ENCODE results near the gene CSAD.

- TF ChIP-seq CTCF (conservative IDR thresholded peaks at IDR 0.05; ENCODE audit: low read depth, low read length) (no peak), EZH2 (IDR thresholded peaks at IDR 0.05; ENCODE audit: borderline replicate concordance, low read depth, low read length, poor library complexity, severe bottlenecking) (no peak)
Observed at GRCh38 chr12:53197011-53197640, 16.4 kb upstream of the CSAD start.
